ENCODE data around the gene HLA-DMA.

- TF ChIP-seq POLR2A (IDR thresholded peaks at IDR 0.05; ENCODE audit: low read length) = no peak
- no peak for TF ChIP-seq GATA1 (IDR thresholded peaks at IDR 0.05; ENCODE audit: low read depth, low read length)
Observed at GRCh38 chr6:32947552-32948465, 5.1 kb downstream of the HLA-DMA start.
